Right lobe of liver (tissue), 6 donors: ENCODE data around the gene ARHGAP21. TPM values are rescaled to one million over a fixed set of nuclear protein-coding genes. Genes with fewer than 3 reads are reported as not detected.

Experiments
- ATAC-seq, 4 donors: fragments of 200-7000 bp; cut with Tn5 transposase; one replicate each; pipeline ENCODE4 v1.9.1; 2020; ENCODE audit warnings: mild to moderate bottlenecking in 4 of 4, moderate library complexity in 4 of 4
- DNase-seq, 3 donors: peaks; one replicate each; pipeline ENCODE4 v3.0.0-alpha.2; 2020
- H3K27ac ChIP-seq, 3 donors: fragments of 200-600 bp; one replicate each; pipeline ENCODE4 v1.8.0; 2022
- H3K27me3 ChIP-seq, 2 donors: fragments of 200-600 bp; one replicate each; pipeline ENCODE4 v1.8.0; 2022
- H3K36me3 ChIP-seq, 4 donors: fragments of 200-600 bp; sonication (generic) in 1 of 4; one replicate each; pipeline versions ENCODE4 v1.5.1 to v1.8.0; 2017 to 2022; ENCODE audit warnings: control low read depth in 1 of 4
- H3K4me1 ChIP-seq, 4 donors: fragments of 200-600 bp; sonication (generic) in 1 of 4; one replicate each; pipeline versions ENCODE4 v1.5.1 to v1.8.0; 2017 to 2022; ENCODE audit warnings: control low read depth in 1 of 4
- H3K4me3 ChIP-seq, 3 donors: fragments of 200-600 bp; one replicate each; pipeline ENCODE4 v1.8.0; 2022
- H3K9me3 ChIP-seq, 4 donors: fragments of 200-600 bp; sonication (generic) in 1 of 4; one replicate each; pipeline versions ENCODE4 v1.5.1 to v1.8.0; 2017 to 2022; ENCODE audit warnings: control low read depth in 1 of 4
- CTCF ChIP-seq, 4 donors: fragments of 200-600 bp in 3 of 4; fragments of 450-650 bp in 1 of 4; IDR thresholded peaks; one replicate each; pipeline versions ENCODE4 v1.5.1 to v1.8.0; 2016 to 2022; ENCODE audit warnings: antibody characterized with exemption in 4 of 4, mild to moderate bottlenecking in 2 of 4
- POLR2A ChIP-seq: fragments of 450-650 bp; IDR thresholded peaks from one replicate; pipeline ENCODE4 v1.6.1; 2017; ENCODE audit warnings: antibody characterized with exemption, mild to moderate bottlenecking
- WGBS: methylation state at CpG from one replicate; pipeline ENCODE4 v1.1.6; 2018; ENCODE audit warnings: low coverage, low lambda C conversion rate; ENCODE audit not compliant: insufficient coverage; ENCODE audit errors: missing lambda C conversion rate; 5-methylcytosine and 5-hydroxymethylcytosine counted together
- intact Hi-C, 2 donors: fragments of 100-400 bp; cut with DNase I; formaldehyde crosslinking; loops; one replicate each; pipeline versions ENCODE4 v1.11.2 to v1.14.1; 2022
- total RNA-seq, 6 experiments: library from RNA; depleted of rRNA in 2 of 6; stranded (reverse); fragments of >200 nt in 2 of 6; fragmentation: NEBNext Ultra II Directional in 3 of 6; extraction: Animal tissue kit (Norgen Biotek cat#: 25700) in 3 of 6; gene quantifications; one replicate each; pipeline versions ENCODE4 v1.1.0 to v1.2.4, GENCODE V29; 2016 to 2023
- donor health status: DM: no; HTN: yes; CAD: no.
- donor health status: DM: no; HTN: no; CAD: no.
- donor health status: DM: no; HTN: no; CAD: no.
- donor health status: DM: no; HTN: yes; CAD: no.
- donor health status: DM: no; HTN: yes; CAD: no.

Gene ARHGAP21
- total RNA-seq, 6 experiments from 2014 or later: 27.6 to 47.1 (median 31.0) TPM

- intact Hi-C loops: no loop called here
These were observed 8.4 kb downstream of the ARHGAP21 start for GRCh38 chr10:24715246-24715769.

GRCh38 chr10:24713086-24713485 is 10.6 kb downstream of the ARHGAP21 start:
- Histone ChIP-seq H3K4me3 (no peak overlapping the region), H3K36me3 (no peaks in the 10 kb centered on the region), H3K9me3 (no peaks in the 10 kb centered on the region), H3K27me3 (no peaks in the 10 kb centered on the region), H3K4me1 (peaks cover 0 to 9% (median 4%) of the 10 kb centered on the region in 4 donors), H3K27ac (no peak overlapping the region)
- intact Hi-C loops: no loop called here
- TF ChIP-seq CTCF (IDR thresholded peaks at IDR 0.05): no peak
- no peak for TF ChIP-seq POLR2A
- no peak for DNase-seq
- WGBS: 78% methylated on average over 1 of the region's 1 CpG
- peak in 2 of 4 donors; percentile 22 to 71 for ATAC-seq

More at GRCh38 chr10:24715246-24715769, 8.4 kb downstream of the ARHGAP21 start:
- no peaks in the 10 kb centered on the region for H3K9me3 ChIP-seq
- peaks cover 0 to 27% (median 9%) of the 10 kb centered on the region in 4 donors for H3K4me1 ChIP-seq
- WGBS: 80% methylated on average over 5 of the region's 5 CpGs
- TF ChIP-seq POLR2A: no peak
- no peak for TF ChIP-seq CTCF (IDR thresholded peaks at IDR 0.05)
- H3K27ac ChIP-seq: no peak overlapping the region
- H3K4me3 ChIP-seq: no peak overlapping the region
- no peaks in the 10 kb centered on the region for H3K27me3 ChIP-seq
- no peak for DNase-seq
- no peaks in the 10 kb centered on the region for H3K36me3 ChIP-seq
- ATAC-seq: no peak

GRCh38 chr10:24711465-24711864 is 12.2 kb downstream of the ARHGAP21 start:
- no peaks in the 10 kb centered on the region for H3K27me3 ChIP-seq
- H3K27ac ChIP-seq: no peak overlapping the region
- no peaks in the 10 kb centered on the region for H3K36me3 ChIP-seq
- ATAC-seq (no peak), DNase-seq (no peak)
- peaks cover 0 to 16% (median 7%) of the 10 kb centered on the region in 4 donors for H3K4me1 ChIP-seq
- H3K9me3 ChIP-seq: no peaks in the 10 kb centered on the region
- intact Hi-C loops: no loop called here
- TF ChIP-seq POLR2A (no peak), CTCF (IDR thresholded peaks at IDR 0.05) (no peak)
- H3K4me3 ChIP-seq: no peak overlapping the region
- WGBS: 74% methylated on average over 2 of the region's 2 CpGs

- ATAC-seq (peak in 3 of 4 donors; percentile 22 to 45 (median 44)), DNase-seq (no peak)
- intact Hi-C loops: no loop called here
- H3K4me3 ChIP-seq: no peak overlapping the region
- H3K36me3 ChIP-seq: no peaks in the 10 kb centered on the region
- H3K4me1 ChIP-seq: peaks cover 0 to 20% (median 6%) of the 10 kb centered on the region in 4 donors
- no peaks in the 10 kb centered on the region for H3K9me3 ChIP-seq
- no peak for TF ChIP-seq POLR2A
- no peak for TF ChIP-seq CTCF (IDR thresholded peaks at IDR 0.05)
- no peak overlapping the region for H3K27ac ChIP-seq
- WGBS: 62% methylated on average over 3 of the region's 3 CpGs
- H3K27me3 ChIP-seq: no peaks in the 10 kb centered on the region
These were observed 15.6 kb downstream of the ARHGAP21 start for GRCh38 chr10:24708081-24708480.
